ENCODE data around the gene GRIN2C.

Gene GRIN2C

DNA sequence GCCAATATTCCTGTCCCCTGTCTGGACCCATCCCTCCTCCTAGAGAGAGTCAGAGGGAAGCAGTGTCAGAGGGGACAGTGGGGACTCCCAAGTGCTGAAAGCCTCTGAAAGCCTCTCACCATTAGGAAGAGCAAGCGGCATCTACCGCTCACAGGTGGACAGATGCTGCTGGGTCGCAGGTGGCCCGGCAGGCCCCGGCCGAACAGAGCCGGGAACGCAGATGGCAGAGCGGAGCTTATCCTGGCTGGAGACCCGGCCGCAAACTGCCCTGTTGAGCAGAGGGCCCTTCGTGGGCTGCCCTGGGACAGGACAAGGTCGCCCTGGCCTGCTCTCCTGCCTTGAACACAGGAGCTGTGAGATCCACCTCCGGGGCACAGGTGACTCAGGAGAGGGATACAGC, 60.6 kb downstream of the GRIN2C start:
- DNase-seq (ENCODE audit: low spot score) = no peak

DNA sequence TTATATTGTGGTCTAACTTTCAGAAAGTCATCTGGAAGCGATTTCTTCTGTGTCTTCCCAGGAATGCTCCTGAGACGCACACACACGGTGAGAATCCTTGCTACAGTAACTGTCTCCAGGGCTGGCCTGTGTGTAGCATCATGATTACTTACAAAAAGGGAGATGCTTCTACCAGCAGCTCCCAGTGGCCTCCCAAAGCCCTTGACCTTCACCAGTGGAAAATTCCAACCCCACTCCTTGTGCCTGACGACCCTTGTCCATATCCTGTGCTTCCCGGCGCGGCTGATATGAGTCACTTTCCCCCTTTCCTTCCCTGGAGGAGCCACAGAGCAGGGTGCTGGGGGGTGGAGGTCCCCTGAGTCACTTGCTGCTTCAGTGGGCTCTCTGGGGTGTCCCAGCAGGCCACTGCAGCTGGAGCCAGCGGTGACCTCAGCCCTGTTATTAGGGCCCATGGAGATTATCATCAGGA, 61.4 kb downstream of the GRIN2C start:
- DNase-seq (ENCODE audit: low spot score) = no peak

DNA sequence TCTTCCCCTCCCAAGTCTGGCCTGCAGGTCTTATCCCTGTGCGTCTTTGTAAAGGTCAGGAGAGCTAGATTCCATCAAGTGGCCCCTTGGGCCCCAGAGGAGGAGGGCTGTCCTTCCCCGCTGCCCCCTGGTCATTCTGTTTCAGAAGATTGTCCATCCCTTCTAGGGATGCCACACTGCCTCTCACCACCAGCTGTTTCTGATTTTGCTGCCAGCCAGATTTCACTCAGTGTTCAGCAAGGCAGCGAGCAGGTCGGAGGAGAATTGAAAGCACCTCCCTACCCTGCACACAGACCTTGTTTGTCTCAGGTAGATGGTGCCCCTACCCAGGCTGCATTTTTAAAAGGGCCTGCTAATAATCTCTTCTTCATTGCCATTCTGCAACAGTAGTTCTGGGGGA, 61.9 kb downstream of the GRIN2C start:
- DNase-seq (ENCODE audit: low spot score) = no peak

GRCh38 chr17:74796866-74797265, 62.8 kb downstream of the GRIN2C start:
- DNase-seq (ENCODE audit: low spot score) = no peak

DNA sequence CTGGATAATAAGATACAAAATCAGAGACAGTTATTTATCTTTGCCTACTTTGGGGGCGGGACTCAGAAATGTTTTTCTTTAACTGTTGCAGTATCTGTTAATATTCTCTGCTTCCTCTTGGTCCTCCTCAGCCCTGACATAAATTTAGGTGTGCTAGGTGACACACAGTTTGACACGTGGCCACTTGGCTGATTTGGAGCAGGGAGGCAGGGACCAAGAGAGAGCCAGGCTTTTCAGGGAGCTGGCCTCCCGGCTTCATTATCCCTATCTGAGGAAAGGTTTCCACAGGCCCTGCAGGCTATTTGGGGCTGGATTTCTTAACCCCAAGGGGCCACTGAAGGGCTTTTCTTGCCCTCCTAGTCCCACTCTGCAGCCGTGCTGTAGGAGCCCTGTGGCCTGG, 63.5 kb downstream of the GRIN2C start:
- DNase-seq (ENCODE audit: low spot score) = no peak

- no peak for DNase-seq (ENCODE audit: low spot score)
Observed at GRCh38 chr17:74795327-74796020, 64.2 kb downstream of the GRIN2C start.

- no peak for DNase-seq (ENCODE audit: low spot score)
Observed at GRCh38 chr17:74792586-74793105, 67.0 kb downstream of the GRIN2C start.
